GM23338 (cell line): ENCODE measurements around the gene ARG2. TPM values are rescaled to one million over a fixed set of nuclear protein-coding genes. Genes with fewer than 3 reads are reported as not detected.

Source experiments
- ATAC-seq: fragments of 200-7000 bp; cut with Tn5 transposase; 3 replicates; pipeline ENCODE4 v1.9.1; 2020
- DNase-seq: peaks from one replicate; pipeline ENCODE4 v3.0.0-alpha.2; 2015; ENCODE audit warnings: low spot score
- H2AFZ ChIP-seq: fragments of 200-600 bp; sonication (generic); 2 replicates; pipeline ENCODE4 v1.8.0; 2016; ENCODE audit warnings: antibody characterized with exemption, mild to moderate bottlenecking, moderate library complexity
- H3F3A ChIP-seq: fragments of 200-600 bp; sonication (generic); replicated peaks from 2 replicates; pipeline ENCODE4 v1.8.0; 2017; ENCODE audit warnings: antibody characterized with exemption, mixed run types, low read depth
- H3K27ac ChIP-seq: fragments of 200-600 bp; sonication (generic); 2 replicates; pipeline ENCODE4 v1.6.1; 2016; ENCODE audit warnings: low read depth
- H3K27me3 ChIP-seq: fragments of 200-600 bp; sonication (generic); 2 replicates; pipeline ENCODE4 v1.8.0; 2016; ENCODE audit warnings: mild to moderate bottlenecking, mixed run types, moderate library complexity; ENCODE audit not compliant: insufficient read depth
- H3K36me3 ChIP-seq: fragments of 200-600 bp; sonication (generic); 2 replicates; pipeline ENCODE4 v1.8.0; 2016; ENCODE audit warnings: mild to moderate bottlenecking; ENCODE audit not compliant: insufficient read depth
- H3K4me1 ChIP-seq: fragments of 200-600 bp; sonication (generic); 2 replicates; pipeline ENCODE4 v1.8.0; 2016; ENCODE audit warnings: mild to moderate bottlenecking, moderate library complexity; ENCODE audit not compliant: insufficient read depth
- H3K4me2 ChIP-seq: fragments of 200-600 bp; sonication (generic); 2 replicates; pipeline ENCODE4 v1.7.1; 2017; ENCODE audit warnings: mixed run types
- H3K4me3 ChIP-seq: fragments of 200-600 bp; sonication (generic); 2 replicates; pipeline ENCODE4 v1.6.1; 2016; ENCODE audit warnings: mixed run types
- H3K79me2 ChIP-seq: fragments of 200-600 bp; sonication (generic); replicated peaks from 2 replicates; pipeline ENCODE4 v1.8.0; 2017; ENCODE audit warnings: mild to moderate bottlenecking; ENCODE audit not compliant: insufficient read depth
- H3K9me2 ChIP-seq: fragments of 200-600 bp; sonication (generic); 2 replicates; pipeline ENCODE4 v1.8.0; 2017; ENCODE audit not compliant: insufficient read depth
- H4K20me1 ChIP-seq: fragments of 200-600 bp; sonication (generic); replicated peaks from 2 replicates; pipeline ENCODE4 v1.8.0; 2017; ENCODE audit warnings: mild to moderate bottlenecking; ENCODE audit not compliant: insufficient read depth
- H3K27ac Mint-ChIP-seq: 2 replicates; pipeline ENCODE4 v1.8.0; 2020; ENCODE audit warnings: inconsistent platforms, mild to moderate bottlenecking, moderate library complexity, mixed read lengths
- H3K27me3 Mint-ChIP-seq: 3 replicates; pipeline ENCODE4 v1.8.0; 2022; ENCODE audit warnings: low read depth, mild to moderate bottlenecking, moderate library complexity, mixed read lengths, inconsistent platforms; ENCODE audit not compliant: insufficient read depth, poor library complexity
- H3K36me3 Mint-ChIP-seq: 3 replicates; pipeline ENCODE4 v1.8.0; 2021; ENCODE audit warnings: low read depth, mild to moderate bottlenecking, inconsistent platforms, moderate library complexity, mixed read lengths
- H3K4me1 Mint-ChIP-seq: 3 replicates; pipeline ENCODE4 v1.8.0; 2020; ENCODE audit warnings: mild to moderate bottlenecking, inconsistent platforms, mixed read lengths
- H3K4me3 Mint-ChIP-seq: 3 replicates; pipeline ENCODE4 v1.8.0; 2021; ENCODE audit warnings: moderate library complexity, mild to moderate bottlenecking, inconsistent platforms, mixed read lengths
- H3K9me3 Mint-ChIP-seq: 3 replicates; pipeline ENCODE4 v1.8.0; 2020; ENCODE audit warnings: moderate library complexity, mild to moderate bottlenecking, inconsistent platforms, mixed read lengths
- CREB1 ChIP-seq: fragments of 250-450 bp; sonication (Bioruptor Pico); IDR thresholded peaks from 2 replicates; pipeline ENCODE4 v1.5.0; 2020; ENCODE audit warnings: low read depth, mild to moderate bottlenecking, moderate library complexity
- CTCF ChIP-seq, 2 experiments: fragments of 200-600 bp in 1 of 2; sonication (generic) in 1 of 2; conservative IDR thresholded peaks; 2 replicates each; pipeline versions ENCODE4 v1.5.1 to v1.6.1; 2016 to 2017; ENCODE audit warnings: antibody characterized with exemption in 2 of 2, low read depth in 2 of 2, mild to moderate bottlenecking in 2 of 2, moderate library complexity in 1 of 2
- EZH2 ChIP-seq: fragments of 200-600 bp; sonication (generic); IDR thresholded peaks from one replicate; pipeline ENCODE4 v1.8.0; 2017; ENCODE audit warnings: antibody characterized with exemption, mild to moderate bottlenecking, low read depth; ENCODE audit not compliant: unreplicated experiment
- EZH2phosphoT487 ChIP-seq: fragments of 200-600 bp; sonication (generic); IDR thresholded peaks from one replicate; pipeline ENCODE4 v1.8.1; 2018; ENCODE audit warnings: antibody characterized with exemption; ENCODE audit not compliant: unreplicated experiment
- JUNB ChIP-seq: IDR thresholded peaks from one replicate; pipeline ENCODE4 v1.6.1; 2016; ENCODE audit warnings: antibody characterized with exemption; ENCODE audit not compliant: unreplicated experiment
- NANOG ChIP-seq: IDR thresholded peaks from 2 replicates; pipeline ENCODE4 v1.6.1; 2016; ENCODE audit warnings: antibody characterized with exemption, borderline replicate concordance
- POLR2AphosphoS5 ChIP-seq: IDR thresholded peaks from 2 replicates; pipeline ENCODE4 v1.6.1; 2016; ENCODE audit warnings: antibody characterized with exemption, low read depth
- REST ChIP-seq: IDR thresholded peaks from one replicate; pipeline ENCODE4 v1.6.1; 2018; ENCODE audit warnings: antibody characterized with exemption; ENCODE audit not compliant: unreplicated experiment
- STAT1 ChIP-seq: IDR thresholded peaks from one replicate; pipeline ENCODE4 v1.6.1; 2016; ENCODE audit warnings: antibody characterized with exemption; ENCODE audit not compliant: unreplicated experiment
- ZNF114 ChIP-seq: fragments of 250-450 bp; sonication (Bioruptor Pico); IDR thresholded peaks from 2 replicates; pipeline ENCODE4 v1.5.0; 2020; ENCODE audit warnings: mild to moderate bottlenecking, moderate library complexity
- ZNF331 ChIP-seq: fragments of 250-450 bp; sonication (Bioruptor Pico); IDR thresholded peaks from 2 replicates; pipeline ENCODE4 v1.5.0; 2020; ENCODE audit warnings: low read depth, mild to moderate bottlenecking, moderate library complexity
- polyA plus RNA-seq: library from polyadenylated mRNA; unstranded; fragments of >200 nt; fragmentation: Nextera tagmentation; extraction: Ambion mirVana; gene quantifications from 2 replicates; pipeline ENCODE4 v1.2.1, GENCODE V29; 2016
- total RNA-seq: library from RNA; depleted of rRNA; stranded (reverse); fragments of >200 nt; shearing (Covaris generic); gene quantifications from 2 replicates; pipeline ENCODE4 v1.2.3, GENCODE V29; 2014
- TF ChIP-seq, protein P1 (sequence below): IDR thresholded peaks from 2 replicates; pipeline ENCODE4 v1.6.1; 2016; ENCODE audit warnings: antibody characterized with exemption

The ARG2 gene
- total and polyA plus RNA-seq, 2 experiments from 2014 or later = 42.7 to 69.4 TPM

- TF ChIP-seq CTCF (conservative IDR thresholded peaks at IDR 0.05; ENCODE audit: low read depth in 2 of 2) = no peak
- TF ChIP-seq JUNB = no peak
These were observed 25.7 kb downstream of the ARG2 start (continued) for GRCh38 chr14:67645414-67645813.

DNA sequence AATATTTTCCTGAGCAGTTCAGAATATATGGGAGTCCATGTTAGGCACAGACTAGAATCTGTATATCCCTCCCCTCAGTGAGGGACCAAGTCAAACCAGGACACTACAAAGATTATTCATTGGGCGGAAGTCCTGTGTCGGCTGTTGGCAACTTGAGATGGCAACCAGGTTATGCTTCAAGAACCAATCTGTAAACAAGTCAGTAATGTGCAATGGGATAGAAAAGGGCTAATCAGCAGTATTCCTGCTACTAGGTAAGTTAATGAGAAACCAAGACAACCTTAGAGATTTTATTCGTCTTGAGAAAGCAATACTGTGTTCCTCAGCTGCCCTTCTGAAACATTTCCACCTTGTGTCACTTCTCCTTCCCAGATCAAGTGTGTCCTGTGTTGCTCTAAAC is 26.4 kb downstream of the ARG2 start:
- H3K27ac Mint-ChIP-seq = no peak overlapping the region
- no peaks in the 10 kb centered on the region for H3K27me3 ChIP-seq
- no peak overlapping the region for H3K27ac ChIP-seq
- no peak overlapping the region for H3K4me3 ChIP-seq
- H3K79me2 ChIP-seq = no peaks in the 10 kb centered on the region
- H3K27me3 Mint-ChIP-seq = peaks cover 3% of the 10 kb centered on the region
- no peaks in the 10 kb centered on the region for H3K4me1 Mint-ChIP-seq
- TF ChIP-seq POLR2AphosphoS5 = no peak
- no peak for TF ChIP-seq REST
- no peak for TF ChIP-seq NANOG
- no peak for TF ChIP-seq EZH2
- TF ChIP-seq ZNF331 (CRISPR knock-in tag) = no peak
- no peak for TF ChIP-seq JUNB
- no peak for DNase-seq
- H3K4me2 ChIP-seq = no peak overlapping the region
- H2AFZ ChIP-seq = no peak overlapping the region
- peaks cover 33% of the 10 kb centered on the region for H3K36me3 Mint-ChIP-seq
- peaks cover 29% of the 10 kb centered on the region for H3K36me3 ChIP-seq
- ATAC-seq = no peak
- no peaks in the 10 kb centered on the region for H3K4me1 ChIP-seq
- peaks cover 24% of the 10 kb centered on the region; the same call in 1 of the 2 replicates for H4K20me1 ChIP-seq
- H3F3A ChIP-seq = no peaks in the 10 kb centered on the region
- no peaks in the 10 kb centered on the region for H3K9me2 ChIP-seq
- no peak overlapping the region for H3K4me3 Mint-ChIP-seq
- H3K9me3 Mint-ChIP-seq = no peaks in the 10 kb centered on the region

DNA sequence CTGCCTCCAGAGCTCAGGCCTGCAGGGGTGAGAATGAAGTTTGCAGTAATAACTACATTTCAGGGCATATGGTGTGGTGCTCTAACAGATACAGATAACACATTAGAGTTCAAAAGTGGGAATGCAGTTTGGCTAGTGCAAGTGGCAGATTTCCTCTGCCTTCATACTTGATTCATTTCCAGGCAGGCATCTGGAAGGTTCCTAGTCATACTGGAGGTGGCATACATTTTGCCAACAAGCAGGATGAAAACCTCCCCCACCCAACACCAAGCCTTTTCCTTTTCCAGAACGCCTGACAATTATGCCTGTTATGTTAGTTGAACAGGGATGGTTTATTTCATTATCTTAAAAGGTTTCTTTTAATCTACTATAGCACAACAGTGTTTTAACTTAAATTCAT is 30.4 kb downstream of the ARG2 start:
- H3K27me3 Mint-ChIP-seq = no peaks in the 10 kb centered on the region
- no peak for ATAC-seq
- Histone ChIP-seq H3K4me2 (no peak overlapping the region), H2AFZ (no peak overlapping the region), H3K4me1 (no peaks in the 10 kb centered on the region), H3K79me2 (no peaks in the 10 kb centered on the region), H3K27me3 (no peaks in the 10 kb centered on the region), H3K9me2 (no peaks in the 10 kb centered on the region), H4K20me1 (peaks cover 15% of the 10 kb centered on the region), H3K4me3 (no peak overlapping the region), H3K36me3 (peaks cover 39% of the 10 kb centered on the region), H3F3A (no peaks in the 10 kb centered on the region), H3K27ac (no peak overlapping the region)
- H3K9me3 Mint-ChIP-seq = no peaks in the 10 kb centered on the region
- H3K4me1 Mint-ChIP-seq = no peaks in the 10 kb centered on the region
- no peak for DNase-seq
- H3K27ac Mint-ChIP-seq = no peak overlapping the region
- H3K4me3 Mint-ChIP-seq = no peak overlapping the region
- peaks cover 54% of the 10 kb centered on the region for H3K36me3 Mint-ChIP-seq
- TF ChIP-seq JUNB (no peak), NANOG (no peak), CREB1 (CRISPR knock-in tag) (no peak), POLR2AphosphoS5 (no peak), EZH2 (no peak), STAT1 (no peak), ZNF331 (CRISPR knock-in tag) (no peak), ZNF114 (CRISPR knock-in tag) (no peak), REST (no peak), EZH2phosphoT487 (no peak)
- TF ChIP-seq, protein P1, sequence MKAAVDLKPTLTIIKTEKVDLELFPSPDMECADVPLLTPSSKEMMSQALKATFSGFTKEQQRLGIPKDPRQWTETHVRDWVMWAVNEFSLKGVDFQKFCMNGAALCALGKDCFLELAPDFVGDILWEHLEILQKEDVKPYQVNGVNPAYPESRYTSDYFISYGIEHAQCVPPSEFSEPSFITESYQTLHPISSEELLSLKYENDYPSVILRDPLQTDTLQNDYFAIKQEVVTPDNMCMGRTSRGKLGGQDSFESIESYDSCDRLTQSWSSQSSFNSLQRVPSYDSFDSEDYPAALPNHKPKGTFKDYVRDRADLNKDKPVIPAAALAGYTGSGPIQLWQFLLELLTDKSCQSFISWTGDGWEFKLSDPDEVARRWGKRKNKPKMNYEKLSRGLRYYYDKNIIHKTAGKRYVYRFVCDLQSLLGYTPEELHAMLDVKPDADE = no peak
